Central memory CD4-positive, alpha-beta T cell (primary cell): Measurements from ENCODE around the gene MAOB.
"Not testable (repeated sequence)": the region's sequence is repeated elsewhere in the genome, so short reads cannot be mapped to it uniquely, and the experiment has no call there.

Experiments
- DNase-seq: peaks from one replicate; pipeline ENCODE4 v3.0.0; 2022
- total RNA-seq, 3 experiments: gene quantifications; one replicate each; lab custom pipeline; 2026; lab: John Stamatoyannopoulos, UW

MAOB gene
- total RNA-seq: 0 reads per million in 3 experiments

GRCh38 chrX:43882294-43882681, at the start of gene MAOB:
Gene MAOB (minus strand): TSS chrX:43882450. CDS start chrX:43882299, 151 bp downstream.
- DNase-seq: no peak

GRCh38 chrX:43922032-43922431, 39.8 kb upstream of the MAOB start:
- DNase-seq: not testable (repeated sequence)

DNA sequence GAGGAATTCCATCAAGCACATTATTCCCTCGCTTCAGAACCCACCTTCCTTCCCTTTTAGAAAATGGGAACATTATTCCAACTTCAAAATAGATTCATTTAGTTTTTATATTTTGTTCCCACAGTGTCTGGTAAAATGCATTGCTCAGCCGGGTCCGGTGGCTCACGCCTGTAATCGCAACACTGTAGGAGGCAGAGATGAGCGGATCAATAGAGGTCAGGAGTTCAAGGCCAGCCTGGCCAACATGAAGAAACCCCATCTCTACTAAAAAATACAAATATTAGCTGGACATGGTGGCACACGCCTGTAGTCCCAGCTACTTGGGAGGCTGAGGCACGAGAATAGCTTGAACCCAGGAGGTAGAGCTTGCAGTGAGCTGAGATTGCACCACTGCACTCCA, 28.5 kb upstream of the MAOB start:
- DNase-seq: not testable (repeated sequence)

- no peak for DNase-seq
Observed at GRCh38 chrX:43910012-43910411, 27.8 kb upstream of the MAOB start.

- DNase-seq: no peak
Observed at GRCh38 chrX:43909141-43909540, 26.9 kb upstream of the MAOB start.

DNA sequence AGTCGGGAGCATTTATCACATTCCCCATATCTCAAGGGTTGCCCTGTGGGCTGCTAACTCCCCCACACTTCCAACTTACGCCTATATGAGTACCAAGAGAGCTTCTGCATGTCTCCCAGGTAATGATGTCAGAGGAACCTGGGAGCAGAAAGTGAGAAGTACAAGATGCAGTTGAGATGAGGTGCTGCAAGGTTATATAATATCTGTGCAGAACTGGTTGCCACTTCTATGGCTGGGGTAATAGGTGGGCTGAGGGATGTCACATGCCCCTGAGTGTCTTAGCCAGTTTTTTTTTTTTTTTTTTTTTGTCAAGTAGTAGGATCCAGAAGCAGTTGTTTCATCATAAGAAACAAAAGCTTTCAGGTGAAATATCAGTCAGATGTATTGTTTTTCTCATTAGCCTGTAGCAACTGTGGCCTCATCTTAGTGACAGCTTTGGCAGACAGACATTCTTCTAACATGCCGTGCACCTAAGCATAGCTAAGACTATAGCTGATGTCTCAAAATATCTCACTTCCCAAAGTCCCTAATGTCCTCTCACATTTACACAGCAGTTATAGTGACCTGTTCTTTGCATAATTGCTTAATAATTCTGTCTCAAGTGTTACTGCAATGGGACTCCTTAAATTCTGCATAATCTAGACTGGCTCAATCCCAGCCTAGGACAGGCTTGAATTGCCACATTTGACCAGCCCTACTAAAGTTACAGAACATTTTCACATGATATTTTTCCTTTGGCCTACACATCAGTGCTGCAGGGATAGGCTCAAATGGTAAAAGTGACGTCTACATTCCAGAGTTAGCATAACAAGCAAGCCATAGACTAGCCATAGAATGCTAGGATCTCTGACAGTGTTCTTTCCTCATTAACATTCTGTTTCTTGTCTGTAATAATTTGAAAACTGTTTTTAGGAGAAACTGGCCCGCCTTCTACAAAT, 17.9 kb upstream of the MAOB start:
- DNase-seq: no peak

GRCh38 chrX:43898406-43899035, 16.3 kb upstream of the MAOB start:
- DNase-seq: no peak

GRCh38 chrX:43897290-43897689, 15.0 kb upstream of the MAOB start:
- DNase-seq: no peak

DNA sequence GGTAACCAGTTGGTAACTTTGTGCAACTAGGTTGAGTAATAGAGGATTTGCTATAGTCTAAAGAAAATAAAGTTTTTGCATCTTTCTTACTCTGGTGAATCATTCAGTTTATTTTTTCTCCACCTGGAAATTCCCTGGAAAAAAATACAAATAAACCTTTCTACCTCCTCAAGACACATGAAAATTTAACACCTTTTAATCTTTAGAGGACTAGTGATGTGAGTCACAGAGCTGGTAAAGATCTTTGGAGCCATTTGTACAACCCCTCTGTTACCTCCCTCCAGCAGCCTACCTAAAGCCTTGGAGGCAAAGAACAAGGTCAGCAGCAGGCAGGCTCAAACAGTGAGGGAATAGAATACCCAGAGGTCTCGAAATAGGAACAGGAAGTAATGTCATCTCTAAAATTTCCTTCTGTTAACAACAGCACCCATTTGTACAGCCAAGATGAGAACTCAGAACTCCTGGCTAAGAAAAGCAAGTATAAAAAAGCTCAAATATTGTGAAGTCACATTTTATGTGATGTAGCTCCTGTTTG, 10.2 kb upstream of the MAOB start:
- no peak for DNase-seq

DNA sequence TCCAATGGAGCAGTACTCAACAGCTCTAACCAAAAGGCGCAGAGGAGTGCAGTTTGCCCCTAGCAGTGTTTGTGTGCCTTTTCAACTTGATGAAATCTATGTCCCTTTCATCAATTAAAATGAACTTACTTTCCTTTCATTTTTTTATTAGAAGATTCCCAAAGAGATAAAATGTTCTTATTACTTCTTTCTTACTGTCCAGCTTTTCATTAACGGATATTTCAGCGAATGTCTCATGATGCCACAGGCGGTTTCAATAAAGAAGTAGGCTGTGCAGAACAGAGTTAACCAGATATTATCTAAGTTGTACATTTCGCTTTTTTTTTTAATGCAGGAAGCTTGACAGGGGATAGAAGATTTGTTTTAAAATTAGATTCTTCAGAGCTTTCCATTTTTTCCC, 3.4 kb upstream of the MAOB start:
- DNase-seq: no peak

DNA sequence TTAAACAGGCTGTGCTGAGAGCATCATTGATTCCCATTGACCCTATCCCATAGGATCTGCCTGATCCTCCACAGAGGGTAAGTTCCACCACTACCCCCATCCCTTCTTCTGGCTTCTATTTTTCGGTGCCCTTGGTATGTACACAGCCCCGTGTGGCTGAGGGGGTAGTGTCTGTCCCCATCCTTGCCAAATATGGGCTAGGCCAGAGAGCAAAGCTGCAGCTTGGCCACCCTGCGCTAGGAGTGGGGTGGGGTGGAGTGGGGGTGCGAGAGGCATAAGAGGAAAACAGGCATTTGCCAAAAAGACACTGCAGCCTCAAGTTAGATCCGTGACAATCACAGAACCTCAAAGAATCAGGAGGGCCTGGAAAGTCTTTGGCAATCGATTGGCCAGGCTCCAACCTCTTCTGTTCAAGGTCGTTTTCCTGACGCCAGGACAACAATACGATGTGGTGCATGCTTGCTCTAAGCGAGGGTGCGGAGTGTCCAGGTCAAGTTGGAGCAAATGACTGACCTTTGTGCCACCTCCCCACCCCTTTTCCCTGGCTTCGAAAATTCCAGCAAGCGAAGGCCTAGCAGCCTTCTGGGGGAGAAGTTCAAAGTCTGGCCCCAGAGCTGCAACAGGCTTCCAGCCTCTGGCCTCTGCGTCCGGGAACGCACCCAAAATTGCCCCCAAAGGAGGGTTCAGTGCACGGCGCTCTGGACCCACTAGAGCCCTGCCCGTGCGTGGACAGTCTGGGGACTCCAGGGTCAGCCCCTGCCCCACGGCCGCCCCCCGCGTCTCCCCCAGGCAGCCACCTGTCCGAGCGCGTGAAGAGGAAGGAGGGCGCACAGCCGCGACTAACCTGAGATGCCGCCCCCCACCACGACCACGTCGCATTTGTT, 598 bp downstream of the MAOB start:
- DNase-seq: no peak

DNA sequence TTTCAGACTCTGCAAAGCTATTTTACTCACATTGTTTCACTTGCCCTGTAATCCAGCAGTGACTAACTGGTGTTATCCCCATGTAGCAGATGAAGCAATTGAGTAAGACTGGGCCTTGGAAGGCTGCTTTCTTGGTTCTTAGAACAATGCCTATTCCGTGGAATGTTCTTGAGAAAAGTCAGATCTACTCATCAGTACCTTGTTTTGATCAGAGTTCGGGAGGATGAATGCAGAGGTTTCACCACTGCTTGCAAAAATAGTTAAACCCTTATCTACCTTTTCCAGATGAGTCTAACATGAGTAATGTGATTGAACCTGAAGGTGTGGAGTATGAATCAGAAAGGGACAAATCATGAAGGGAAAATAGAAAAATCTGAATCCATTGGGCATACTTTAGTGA, 1.8 kb downstream of the MAOB start:
- no peak for DNase-seq

DNA sequence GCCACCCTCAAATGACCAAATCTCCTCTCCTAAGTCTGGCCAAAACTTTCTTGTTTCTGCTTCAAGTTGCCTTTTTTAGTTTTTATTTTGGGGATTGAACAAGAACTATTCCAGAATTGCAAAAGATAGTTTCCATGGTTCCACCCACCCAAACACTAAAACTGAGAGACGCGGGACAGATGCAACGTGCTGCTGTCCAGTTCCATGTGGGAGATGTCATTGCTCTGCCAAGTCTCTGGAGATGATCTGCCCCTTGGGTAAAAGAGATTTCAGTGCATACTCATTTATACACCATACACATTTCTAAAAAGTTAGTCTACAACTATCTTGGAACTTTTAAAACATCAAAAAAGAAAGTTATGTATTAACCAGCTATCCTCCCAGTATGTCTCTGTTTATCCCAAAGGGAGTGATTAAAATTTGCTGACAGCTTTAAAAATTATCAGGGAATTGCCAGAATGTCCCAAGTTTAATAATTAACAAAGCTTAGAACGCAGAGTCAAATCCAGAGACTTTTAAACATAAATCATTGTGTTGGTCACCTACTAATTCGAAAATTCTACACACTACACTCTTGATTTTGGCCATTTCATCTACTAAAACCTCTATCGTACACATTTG, 3.2 kb downstream of the MAOB start:
- DNase-seq: no peak

DNA sequence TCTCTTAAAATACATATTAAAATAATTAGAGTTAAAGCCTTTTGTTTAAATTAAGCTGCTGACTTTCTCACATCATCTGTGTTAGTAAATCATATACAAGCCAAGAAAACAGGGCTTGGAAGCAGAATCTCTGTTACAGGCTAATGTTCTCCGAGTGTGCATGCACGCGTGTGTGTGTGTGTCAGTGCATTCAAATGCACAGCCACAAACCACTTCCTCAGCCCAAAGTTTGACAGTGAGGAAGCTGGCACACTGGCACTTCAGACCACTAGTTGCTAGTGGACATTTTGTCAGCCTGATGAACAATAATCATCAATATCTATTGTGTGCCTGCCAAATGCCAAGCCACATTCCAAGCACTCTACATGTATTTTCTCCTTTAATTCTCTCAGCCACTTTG, 5.6 kb downstream of the MAOB start:
- no peak for DNase-seq

- no peak for DNase-seq
Observed at GRCh38 chrX:43870758-43871419, 11.4 kb downstream of the MAOB start.

- no peak for DNase-seq
Observed at GRCh38 chrX:43870011-43870410, 12.2 kb downstream of the MAOB start.

DNA sequence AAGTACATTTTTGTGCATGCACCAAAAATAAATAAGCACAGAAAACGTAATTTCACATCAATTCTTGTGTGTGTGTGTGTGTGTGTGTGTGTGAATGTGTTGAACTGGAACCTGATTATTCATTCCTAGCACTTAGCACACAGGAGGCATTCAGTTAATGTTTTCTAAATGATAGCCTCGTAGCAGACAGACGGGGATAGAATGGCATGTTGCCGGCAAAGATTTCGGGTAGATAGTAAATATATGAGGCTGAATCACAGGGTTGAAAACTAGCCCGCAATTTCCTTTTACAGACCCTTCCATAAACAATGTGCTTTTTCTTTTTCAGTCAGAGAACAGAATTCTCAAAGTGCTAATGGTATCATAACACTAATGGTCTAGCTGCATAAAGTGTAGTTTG, 13.5 kb downstream of the MAOB start:
- DNase-seq: no peak

- no peak for DNase-seq
Observed at GRCh38 chrX:43866423-43866822, 15.8 kb downstream of the MAOB start.

DNA sequence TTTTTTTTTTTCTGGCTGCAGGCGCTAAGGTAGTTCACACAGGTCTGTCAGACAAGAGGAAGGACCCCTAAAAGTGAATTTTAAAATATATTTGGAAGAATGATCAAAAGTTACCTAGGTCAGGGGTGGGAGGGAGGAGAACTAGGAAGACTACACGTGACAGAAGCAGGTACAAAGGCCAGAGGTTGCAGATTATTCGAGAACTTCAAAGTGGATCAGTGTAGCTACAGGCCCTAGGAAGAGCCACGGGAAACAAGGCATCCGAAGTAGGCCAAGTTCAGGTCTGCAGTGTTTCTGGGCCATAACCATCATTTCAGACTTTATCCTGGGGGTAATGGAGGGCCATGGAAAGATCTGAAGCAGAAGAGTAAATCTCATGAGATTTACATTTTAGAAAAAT, 16.5 kb downstream of the MAOB start:
- DNase-seq: no peak

GRCh38 chrX:43862434-43862833, 19.8 kb downstream of the MAOB start:
- no peak for DNase-seq

- no peak for DNase-seq
Observed at GRCh38 chrX:43861750-43862149, 20.5 kb downstream of the MAOB start.
